GDM1 (cell line): ENCODE measurements around the gene NTN5.
A peak's percentile ranks its signal among the peaks of the same experiment; 100 is the strongest.

Experiments used
- DNase-seq: peaks from one replicate; lab custom pipeline; 2025; lab: John Stamatoyannopoulos, UW

The NTN5 gene

DNA sequence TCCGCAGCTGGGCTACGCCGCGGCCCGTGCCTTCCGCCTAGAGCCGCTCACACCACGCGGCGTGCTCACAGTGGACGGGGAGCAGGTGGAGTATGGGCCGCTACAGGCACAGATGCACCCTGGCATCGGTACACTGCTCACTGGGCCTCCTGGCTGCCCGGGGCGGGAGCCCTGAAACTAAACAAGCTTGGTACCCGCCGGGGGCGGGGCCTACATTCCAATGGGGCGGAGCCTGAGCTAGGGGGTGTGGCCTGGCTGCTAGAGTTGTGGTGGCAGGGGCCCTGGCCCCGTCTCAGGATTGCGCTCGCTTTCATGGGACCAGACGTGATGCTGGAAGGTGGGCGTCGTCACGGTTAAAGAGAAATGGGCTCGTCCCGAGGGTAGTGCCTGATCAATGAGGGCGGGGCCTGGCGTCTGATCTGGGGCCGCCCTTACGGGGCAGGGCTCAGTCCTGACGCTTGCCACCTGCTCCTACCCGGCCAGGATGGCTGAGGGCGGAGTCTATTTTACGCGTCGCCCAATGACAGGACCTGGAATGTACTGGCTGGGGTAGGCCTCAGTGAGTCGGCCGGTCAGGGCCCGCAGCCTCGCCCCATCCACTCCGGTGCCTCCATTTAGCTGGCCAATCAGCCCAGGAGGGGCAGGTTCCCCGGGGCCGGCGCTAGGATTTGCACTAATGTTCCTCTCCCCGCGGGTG is 43.1 kb downstream of the NTN5 start:
- no peak for DNase-seq

DNA sequence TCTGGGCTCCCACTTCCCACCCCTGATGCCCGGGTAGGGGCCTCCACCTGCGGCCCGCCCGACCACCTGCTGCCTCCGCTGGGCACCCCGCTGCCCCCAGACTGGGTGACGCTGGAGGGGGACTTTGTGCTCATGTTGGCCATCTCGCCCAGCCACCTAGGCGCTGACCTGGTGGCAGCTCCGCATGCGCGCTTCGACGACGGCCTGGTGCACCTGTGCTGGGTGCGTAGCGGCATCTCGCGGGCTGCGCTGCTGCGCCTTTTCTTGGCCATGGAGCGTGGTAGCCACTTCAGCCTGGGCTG is 43.6 kb downstream of the NTN5 start:
- no peak for DNase-seq

GRCh38 chr19:48628486-48629296 is 44.1 kb downstream of the NTN5 start:
- no peak for DNase-seq

GRCh38 chr19:48627865-48628314 is 44.9 kb downstream of the NTN5 start:
- no peak for DNase-seq

DNA sequence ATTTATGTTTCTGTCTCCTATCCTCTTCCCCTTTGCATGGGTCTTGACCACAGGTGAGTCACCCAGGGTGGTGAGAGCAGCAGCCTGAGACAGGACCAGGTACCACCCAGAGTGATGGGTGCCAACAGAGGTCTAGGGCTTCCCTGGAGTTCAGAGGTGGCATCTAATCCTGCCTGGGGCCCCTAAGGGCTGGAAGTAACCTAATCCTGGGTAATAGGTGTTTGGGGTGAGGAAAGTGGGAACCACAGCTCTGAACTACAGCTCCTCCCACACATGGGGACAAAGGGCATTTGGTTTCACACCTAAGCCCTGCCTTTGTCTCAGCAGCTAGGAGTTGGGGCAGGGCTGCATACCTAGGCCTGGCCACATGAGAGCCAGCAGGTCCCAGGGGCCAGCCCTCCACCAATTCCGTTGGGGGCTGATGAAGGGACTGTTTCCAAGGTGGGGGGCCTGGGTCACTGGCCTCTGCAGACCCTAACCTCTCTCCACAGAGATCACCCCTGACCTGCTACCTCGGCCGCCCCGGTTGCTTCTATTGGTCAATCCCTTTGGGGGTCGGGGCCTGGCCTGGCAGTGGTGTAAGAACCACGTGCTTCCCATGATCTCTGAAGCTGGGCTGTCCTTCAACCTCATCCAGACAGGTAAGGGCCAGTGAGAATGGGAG is 45.5 kb downstream of the NTN5 start:
- no peak for DNase-seq

- no peak for DNase-seq
Observed at GRCh38 chr19:48625891-48626327, 46.9 kb downstream of the NTN5 start.

DNA sequence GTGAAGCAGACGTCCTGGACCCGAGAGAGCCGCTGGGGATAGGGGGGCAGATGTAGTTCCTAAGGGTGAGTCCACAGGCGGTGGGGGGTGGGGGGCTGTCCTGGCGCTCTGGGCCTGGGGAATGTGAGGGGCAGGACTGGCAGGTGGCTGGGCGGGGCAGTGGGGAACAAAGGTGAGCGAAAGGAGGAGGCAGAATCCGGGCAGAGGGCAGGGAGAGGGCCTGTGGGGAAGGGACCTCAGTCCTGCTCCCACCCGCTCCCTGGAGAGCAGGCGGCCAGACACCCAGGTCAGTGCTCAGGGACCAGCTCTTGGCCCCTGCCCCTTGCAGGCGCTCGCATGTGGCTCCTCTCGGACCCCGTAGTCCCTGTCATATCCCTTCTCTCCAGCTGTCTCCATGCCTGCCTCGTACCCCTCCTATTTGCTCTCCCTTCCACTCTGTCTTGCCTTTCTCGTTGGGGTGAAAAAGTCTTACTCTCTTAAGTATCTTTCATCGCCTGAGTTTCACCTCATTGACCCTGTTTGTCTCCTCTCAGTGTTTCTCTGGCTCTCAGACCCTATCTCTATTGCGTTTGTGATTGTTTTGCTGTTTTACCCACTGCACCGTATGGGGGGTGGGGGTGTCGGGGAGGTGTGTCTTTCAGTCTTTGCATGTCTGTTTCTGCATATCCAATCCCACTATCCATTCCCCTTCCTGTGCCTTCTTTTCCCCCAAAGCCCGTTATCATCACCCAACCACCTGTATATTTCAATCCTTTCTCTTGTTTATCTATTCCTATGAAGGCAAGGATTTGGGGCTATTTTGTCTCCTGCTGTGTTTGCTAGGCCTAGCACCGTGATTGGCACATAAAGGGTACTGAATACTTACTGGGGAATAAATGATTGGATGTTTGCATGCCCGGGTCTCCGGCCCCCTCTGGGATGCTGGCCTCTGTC is 47.8 kb downstream of the NTN5 start:
- no peak for DNase-seq

DNA sequence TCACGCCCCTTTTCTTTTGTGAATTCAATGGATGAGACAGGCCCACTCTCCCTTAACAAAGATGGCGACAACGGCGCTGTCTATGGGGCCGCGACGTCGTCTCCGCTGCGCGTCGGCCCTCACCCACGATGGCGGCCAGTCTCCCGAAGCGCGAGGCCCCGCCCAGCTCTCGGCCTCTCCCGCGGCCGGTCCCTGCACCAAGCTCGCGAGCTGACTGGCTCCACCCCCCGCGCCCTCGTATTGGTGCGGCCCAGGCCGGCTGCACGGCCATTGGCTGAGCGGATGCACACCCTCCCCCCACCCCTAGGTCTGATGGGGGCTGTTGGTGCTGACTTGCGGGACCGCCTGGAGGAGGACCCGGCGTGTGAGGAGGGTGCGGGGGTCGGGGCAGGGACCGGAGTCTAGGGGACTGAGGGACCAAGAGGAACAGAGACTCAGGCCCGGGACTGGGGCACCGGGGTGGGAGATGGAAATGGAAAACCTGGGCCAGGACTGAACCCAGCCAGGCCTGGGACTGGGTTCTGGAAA is 48.7 kb downstream of the NTN5 start:
- peak; percentile 97 for DNase-seq

DNA sequence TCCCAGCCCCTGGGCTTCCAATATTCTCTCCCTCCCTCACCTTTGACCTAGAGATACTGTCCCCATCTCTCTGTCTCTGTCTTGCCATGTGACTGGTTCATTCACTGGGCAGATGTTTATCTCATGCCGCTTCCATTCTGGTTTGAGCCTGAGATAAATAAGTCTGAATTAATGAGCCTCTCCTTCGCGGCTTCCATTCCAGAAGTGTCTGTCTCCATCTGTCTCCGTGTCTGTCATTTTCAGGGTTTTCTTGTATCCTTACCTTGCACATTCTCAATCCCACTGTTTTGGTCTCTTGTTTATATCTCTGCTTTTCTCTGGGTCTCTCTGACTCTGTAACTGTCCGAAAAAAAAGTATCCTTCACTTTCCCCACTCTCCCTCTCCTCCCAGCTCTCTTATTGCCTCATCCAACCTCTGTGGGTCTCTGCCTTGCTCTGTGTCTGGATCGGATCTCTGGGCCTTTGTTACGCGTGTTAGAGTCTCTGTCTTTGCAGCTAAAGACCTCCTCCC is 49.2 kb downstream of the NTN5 start:
- no peak for DNase-seq

- DNase-seq: no peak
Observed at GRCh38 chr19:48619692-48620585, 52.9 kb downstream of the NTN5 start.

GRCh38 chr19:48618916-48619691 is 53.7 kb downstream of the NTN5 start, which contains the start of the genes RPL18 and SPHK2:
RPL18 (minus strand) TSS chr19:48619178; CDS start chr19:48619143, 35 bp downstream.
SPHK2 (plus strand) TSS chr19:48619506; CDS start chr19:48620515, 1,009 bp downstream.
- DNase-seq: peak; percentile 100

DNA sequence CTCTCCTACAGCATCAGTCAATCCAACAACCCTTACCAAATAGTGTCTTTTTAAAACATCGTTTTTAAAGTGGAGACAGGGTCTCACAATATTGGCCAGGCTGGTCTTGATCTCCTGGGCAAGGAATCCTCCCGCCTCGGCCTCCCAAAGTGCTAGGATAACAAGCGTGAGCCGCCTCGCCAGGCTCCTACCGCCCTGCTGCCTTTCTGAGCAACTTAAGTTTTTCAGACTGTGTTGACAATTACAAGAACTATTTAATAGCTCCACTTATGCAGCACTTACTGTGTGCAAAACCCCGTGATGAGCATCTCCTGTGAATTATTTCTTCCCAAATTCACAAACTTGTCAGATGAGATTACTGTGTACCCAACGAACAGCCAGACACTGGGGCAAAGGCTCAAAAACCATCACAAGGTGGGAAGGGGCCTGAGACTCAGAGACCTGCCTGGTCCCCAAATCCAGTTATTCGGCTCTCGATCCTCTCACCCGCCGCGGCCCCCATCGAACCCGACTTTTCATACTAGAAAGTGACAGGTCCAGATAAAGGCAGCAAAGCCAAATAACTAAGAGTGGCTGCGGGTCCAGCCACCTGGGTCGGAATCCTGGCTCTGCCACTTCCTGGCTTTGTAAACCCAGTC is 54.4 kb downstream of the NTN5 start:
- no peak for DNase-seq

DNA sequence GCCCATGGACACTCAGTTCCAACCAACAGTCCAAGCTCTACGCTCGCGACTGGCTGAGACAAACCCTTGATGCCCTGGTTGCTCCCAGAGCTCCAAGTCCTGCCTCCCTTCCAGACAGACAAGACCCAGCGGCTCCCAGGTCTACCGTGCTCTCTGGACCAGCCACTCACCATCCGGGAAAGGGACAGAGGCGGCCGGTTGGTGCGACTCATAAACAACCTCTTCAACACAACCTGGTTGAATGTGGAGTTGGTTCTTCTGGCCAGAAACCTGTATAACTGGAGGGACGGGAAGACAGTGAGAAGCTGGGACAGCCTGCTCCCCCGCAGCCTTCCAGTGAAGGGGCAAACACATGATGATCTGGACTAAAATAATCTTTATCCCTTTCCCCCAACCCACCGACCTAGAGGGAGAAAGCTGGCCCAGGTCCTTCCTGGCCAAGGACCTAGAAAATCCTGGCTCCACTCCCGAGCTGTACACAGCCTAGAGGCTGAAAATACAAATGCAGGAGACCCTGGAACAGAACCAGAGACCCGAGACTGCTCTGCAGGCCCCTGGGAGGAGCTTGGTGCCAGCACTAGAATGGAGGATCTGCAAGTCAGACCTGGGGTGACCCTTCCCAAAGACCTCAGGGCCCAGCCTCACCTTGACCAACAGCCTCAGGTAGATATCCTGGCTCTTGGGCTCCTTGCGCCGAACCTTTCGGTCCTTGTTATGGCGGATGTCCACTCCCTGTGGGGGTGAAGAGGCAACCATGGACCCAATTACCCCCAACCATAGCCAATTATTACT is 55.5 kb downstream of the NTN5 start:
- no peak for DNase-seq

GRCh38 chr19:48616491-48617056 is 56.2 kb downstream of the NTN5 start:
- DNase-seq: no peak

DNA sequence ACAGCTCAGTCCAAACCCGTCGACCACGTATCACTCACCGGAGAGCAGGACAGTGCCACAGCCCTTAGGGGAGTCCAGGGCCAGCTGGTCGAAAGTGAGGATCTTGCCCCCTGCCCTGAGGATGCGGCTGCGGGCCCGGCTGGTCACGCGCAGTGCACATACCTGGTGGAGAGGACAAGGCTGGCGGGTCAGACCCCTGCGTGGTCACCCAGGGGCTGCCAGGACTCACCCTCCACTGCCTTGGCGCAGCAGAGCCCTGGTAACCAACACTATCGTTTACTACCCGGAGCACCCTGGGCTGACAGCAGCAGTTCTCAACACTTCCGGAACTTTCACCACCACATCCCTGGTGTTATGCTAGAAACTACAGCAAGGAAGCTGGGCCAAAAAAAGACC is 56.8 kb downstream of the NTN5 start:
- DNase-seq: no peak

GRCh38 chr19:48615231-48616040 is 57.4 kb downstream of the NTN5 start:
- no peak for DNase-seq
